ENCODE results near the gene GLIPR2.
"Not testable (repeated sequence)": the region's sequence is repeated elsewhere in the genome, so short reads cannot be mapped to it uniquely, and the experiment has no call there.

The GLIPR2 gene

DNA sequence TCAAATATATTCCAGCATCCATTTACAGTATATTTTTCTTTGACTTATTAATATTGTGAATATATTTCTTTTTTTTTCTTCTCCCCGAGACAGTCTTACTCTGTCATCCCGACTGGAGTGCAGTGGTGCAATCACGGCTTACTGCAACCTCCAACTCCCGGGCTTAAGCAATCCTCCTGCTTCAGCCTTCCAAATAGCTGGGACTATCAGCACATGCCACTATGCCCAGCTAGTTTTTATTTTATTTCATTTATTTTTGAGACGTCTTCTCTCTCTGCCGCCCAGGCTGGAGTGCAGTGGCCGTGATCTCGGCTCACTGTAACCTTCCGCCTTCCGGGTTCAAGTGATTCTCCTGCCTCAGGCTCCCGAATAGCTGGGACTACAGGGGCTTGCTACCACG is 7.4 kb upstream of the GLIPR2 start:
- in situ Hi-C loops (cut with MboI; ENCODE audit: low sequenced_read_pairs) = no loop called here
- no peak overlapping the region for H3K4me3 ChIP-seq
- no peaks in the 10 kb centered on the region for H3K4me1 ChIP-seq
- no peaks in the 10 kb centered on the region for H3K36me3 ChIP-seq (replicated peaks)
- no peaks in the 10 kb centered on the region for H3K9me3 ChIP-seq
- no peaks in the 10 kb centered on the region; the same call in 1 of the 2 replicates for H3K27me3 ChIP-seq (ENCODE audit: low read depth)
- no peak for DNase-seq (ENCODE audit: low spot score in 2 of 2)

DNA sequence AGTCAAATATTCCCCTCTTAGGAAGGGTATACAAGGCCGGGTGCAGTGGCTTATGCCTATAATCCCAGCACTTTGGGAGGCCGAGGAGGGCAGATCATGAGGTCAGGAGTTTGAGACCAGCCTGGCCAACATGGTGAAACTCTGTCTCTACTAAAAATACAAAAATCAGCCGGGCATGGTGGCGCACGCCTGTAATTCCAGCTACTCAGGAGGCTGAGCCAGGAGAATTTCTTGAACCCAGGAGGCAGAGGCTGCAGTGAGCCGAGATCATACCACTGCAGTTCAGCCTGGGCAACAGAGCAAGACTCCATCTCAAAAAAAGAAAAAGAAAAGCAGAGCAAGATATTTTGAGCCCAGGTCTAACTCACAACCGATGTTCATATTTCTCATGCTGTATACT is 4.9 kb upstream of the GLIPR2 start:
- in situ Hi-C loops (cut with MboI; ENCODE audit: low sequenced_read_pairs); H3K9me3 ChIP-seq; H3K36me3 ChIP-seq (replicated peaks); H3K27me3 ChIP-seq (ENCODE audit: low read depth); H3K4me3 ChIP-seq; DNase-seq (ENCODE audit: low spot score in 2 of 2): not testable (repeated sequence)
- H3K4me1 ChIP-seq = peaks cover 13% of the 10 kb centered on the region

DNA sequence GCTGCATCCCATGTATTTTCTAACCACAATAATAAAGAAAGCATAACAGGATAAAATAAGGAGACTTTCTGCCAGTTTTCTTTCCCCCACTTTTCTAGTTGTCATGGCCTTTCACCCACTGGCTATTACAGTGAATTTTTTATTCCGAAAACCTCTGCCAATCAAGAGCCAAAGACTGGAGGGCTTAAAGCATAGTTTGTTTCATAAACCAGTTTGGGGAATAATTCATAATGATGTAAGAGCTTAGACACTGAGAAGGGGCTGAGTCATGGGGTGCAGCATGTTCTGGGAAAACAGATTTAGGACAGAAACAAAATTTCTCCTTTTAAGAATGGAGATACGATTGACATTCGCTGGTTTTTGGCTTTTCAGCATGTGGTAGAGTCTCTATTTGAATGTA is 4.4 kb upstream of the GLIPR2 start:
- no peaks in the 10 kb centered on the region for H3K9me3 ChIP-seq
- no peaks in the 10 kb centered on the region for H3K36me3 ChIP-seq (replicated peaks)
- no peak overlapping the region for H3K4me3 ChIP-seq
- DNase-seq (ENCODE audit: low spot score in 2 of 2) = no peak
- in situ Hi-C loops (cut with MboI; ENCODE audit: low sequenced_read_pairs) = no loop called here
- no peaks in the 10 kb centered on the region; the same call in 1 of the 2 replicates for H3K27me3 ChIP-seq (ENCODE audit: low read depth)
- H3K4me1 ChIP-seq = peaks cover 14% of the 10 kb centered on the region

- peak; percentile 60 for DNase-seq (ENCODE audit: low spot score in 2 of 2)
- no peak overlapping the region for H3K4me3 ChIP-seq
- no peaks in the 10 kb centered on the region for H3K36me3 ChIP-seq (replicated peaks)
- no peaks in the 10 kb centered on the region for H3K27me3 ChIP-seq (ENCODE audit: low read depth)
- no peaks in the 10 kb centered on the region for H3K9me3 ChIP-seq
- in situ Hi-C loops (cut with MboI; ENCODE audit: low sequenced_read_pairs) = no loop called here
- H3K4me1 ChIP-seq = peaks cover 21% of the 10 kb centered on the region
Measured at GRCh38 chr9:36134761-36135505, 1.6 kb upstream of the GLIPR2 start.

GRCh38 chr9:36135741-36136271 is 727 bp upstream of the GLIPR2 start:
- no peaks in the 10 kb centered on the region for H3K9me3 ChIP-seq
- in situ Hi-C loops (cut with MboI; ENCODE audit: low sequenced_read_pairs) = no loop called here
- H3K4me1 ChIP-seq = peaks cover 21% of the 10 kb centered on the region
- H3K36me3 ChIP-seq (replicated peaks) = no peaks in the 10 kb centered on the region
- DNase-seq (ENCODE audit: low spot score in 2 of 2) = peak in 1 of 2 experiments; percentile 13
- H3K27me3 ChIP-seq (ENCODE audit: low read depth) = no peaks in the 10 kb centered on the region
- H3K4me3 ChIP-seq = peak overlapping the region; percentile 43

- in situ Hi-C loops (cut with MboI; ENCODE audit: low sequenced_read_pairs) = no loop called here
Measured at GRCh38 chr9:36136894-36137391, 410 bp downstream of the GLIPR2 start.

GRCh38 chr9:36137392-36138004 is 965 bp downstream of the GLIPR2 start:
- Histone ChIP-seq H3K4me3 (peak overlapping the region; percentile 43), H3K36me3 (replicated peaks) (no peaks in the 10 kb centered on the region), H3K27me3 (ENCODE audit: low read depth) (no peaks in the 10 kb centered on the region), H3K4me1 (peaks cover 21% of the 10 kb centered on the region), H3K9me3 (no peaks in the 10 kb centered on the region)
- DNase-seq (ENCODE audit: low spot score in 2 of 2) = peak in 1 of 2 experiments; percentile 13
- in situ Hi-C loops (cut with MboI; ENCODE audit: low sequenced_read_pairs) = no loop called here

More at GRCh38 chr9:36136894-36137391, 410 bp downstream of the GLIPR2 start:
- H3K4me1 ChIP-seq = peaks cover 21% of the 10 kb centered on the region
- H3K36me3 ChIP-seq (replicated peaks) = no peaks in the 10 kb centered on the region
- DNase-seq (ENCODE audit: low spot score in 2 of 2) = peak; percentile 30 to 48
- H3K9me3 ChIP-seq = no peaks in the 10 kb centered on the region
- no peaks in the 10 kb centered on the region for H3K27me3 ChIP-seq (ENCODE audit: low read depth)
- peak overlapping the region; percentile 43 for H3K4me3 ChIP-seq

GRCh38 chr9:36138496-36138895 is 2.0 kb downstream of the GLIPR2 start:
- Histone ChIP-seq H3K9me3 (no peaks in the 10 kb centered on the region), H3K36me3 (replicated peaks) (no peaks in the 10 kb centered on the region), H3K4me1 (peaks cover 21% of the 10 kb centered on the region), H3K27me3 (ENCODE audit: low read depth) (no peaks in the 10 kb centered on the region), H3K4me3 (no peak overlapping the region)
- no peak for DNase-seq (ENCODE audit: low spot score in 2 of 2)
- in situ Hi-C loops (cut with MboI; ENCODE audit: low sequenced_read_pairs) = no loop called here

DNA sequence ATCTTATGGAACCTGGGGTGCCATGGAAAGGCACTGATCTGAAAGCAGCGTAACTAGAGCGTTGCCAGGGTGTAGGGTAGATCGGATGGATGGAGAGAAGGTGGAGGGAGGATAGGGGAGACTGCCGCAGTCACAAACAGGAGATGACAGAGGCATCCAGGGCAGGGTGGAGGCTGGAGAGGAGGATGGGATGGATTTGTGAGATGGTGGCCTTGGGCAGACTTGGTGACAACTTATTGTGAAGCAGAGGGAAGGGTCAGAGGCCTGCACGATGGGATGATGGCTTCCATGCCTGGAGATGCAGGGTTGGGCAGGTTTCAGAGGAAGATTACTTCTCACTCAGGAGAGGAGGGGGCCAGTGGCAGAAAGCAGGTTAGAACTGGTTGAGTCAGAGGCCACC is 2.4 kb downstream of the GLIPR2 start:
- no peak overlapping the region for H3K4me3 ChIP-seq
- DNase-seq (ENCODE audit: low spot score in 2 of 2) = no peak
- H3K4me1 ChIP-seq = peaks cover 21% of the 10 kb centered on the region
- no peaks in the 10 kb centered on the region for H3K9me3 ChIP-seq
- H3K36me3 ChIP-seq (replicated peaks) = no peaks in the 10 kb centered on the region
- in situ Hi-C loops (cut with MboI; ENCODE audit: low sequenced_read_pairs) = no loop called here
- H3K27me3 ChIP-seq (ENCODE audit: low read depth) = no peaks in the 10 kb centered on the region

DNA sequence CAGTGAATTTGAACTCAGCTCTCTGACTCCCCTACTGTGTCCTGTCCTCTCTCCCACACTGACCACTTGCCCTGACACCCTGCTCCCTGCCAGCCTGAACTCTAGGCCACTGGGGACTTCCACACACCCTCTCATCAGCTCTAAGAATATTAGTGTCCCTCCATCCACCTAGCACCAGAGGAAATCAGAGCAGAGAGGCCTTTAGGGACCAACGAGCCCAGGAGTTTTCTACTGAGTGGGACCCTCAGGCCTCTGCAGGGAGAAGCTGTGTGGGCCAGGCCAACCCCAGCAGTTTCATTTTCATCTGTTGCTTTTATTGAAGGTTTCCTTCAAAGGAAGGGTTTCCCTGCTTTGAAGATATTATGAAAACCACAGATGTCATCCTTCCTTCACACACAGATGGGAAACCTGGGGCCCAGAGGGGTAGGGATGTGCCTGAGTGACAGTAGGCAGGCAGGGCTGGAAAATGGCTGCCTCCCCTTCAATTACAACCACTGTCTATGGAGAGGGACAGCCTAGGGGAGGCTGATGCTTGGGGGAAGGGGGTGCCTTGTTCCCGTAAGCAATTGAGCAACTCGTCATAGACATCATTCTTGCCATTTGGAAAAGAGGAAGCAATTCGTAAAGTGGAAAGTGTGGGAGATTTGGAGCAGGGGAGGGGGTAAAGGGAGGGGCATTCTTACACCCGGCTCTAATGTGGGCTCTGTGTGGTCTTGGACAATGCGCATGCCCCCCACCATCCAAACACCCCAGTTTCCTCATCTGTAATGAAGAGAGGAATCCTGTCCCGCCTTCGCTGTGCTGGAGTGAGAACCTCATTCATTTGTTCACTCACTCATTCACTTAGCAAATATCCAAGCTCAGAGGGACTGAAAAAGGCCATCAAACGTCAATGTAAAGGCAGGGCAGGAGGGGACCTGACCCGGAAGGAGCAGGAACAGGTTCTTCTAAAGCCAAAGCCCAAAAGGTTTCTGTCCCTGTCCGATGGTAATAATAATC is 3.9 kb downstream of the GLIPR2 start:
- in situ Hi-C loops (cut with MboI; ENCODE audit: low sequenced_read_pairs) = no loop called here
- Histone ChIP-seq H3K36me3 (replicated peaks) (no peaks in the 10 kb centered on the region), H3K4me3 (no peak overlapping the region), H3K4me1 (peaks cover 15% of the 10 kb centered on the region), H3K9me3 (no peaks in the 10 kb centered on the region), H3K27me3 (ENCODE audit: low read depth) (no peaks in the 10 kb centered on the region)
- no peak for DNase-seq (ENCODE audit: low spot score in 2 of 2)

DNA sequence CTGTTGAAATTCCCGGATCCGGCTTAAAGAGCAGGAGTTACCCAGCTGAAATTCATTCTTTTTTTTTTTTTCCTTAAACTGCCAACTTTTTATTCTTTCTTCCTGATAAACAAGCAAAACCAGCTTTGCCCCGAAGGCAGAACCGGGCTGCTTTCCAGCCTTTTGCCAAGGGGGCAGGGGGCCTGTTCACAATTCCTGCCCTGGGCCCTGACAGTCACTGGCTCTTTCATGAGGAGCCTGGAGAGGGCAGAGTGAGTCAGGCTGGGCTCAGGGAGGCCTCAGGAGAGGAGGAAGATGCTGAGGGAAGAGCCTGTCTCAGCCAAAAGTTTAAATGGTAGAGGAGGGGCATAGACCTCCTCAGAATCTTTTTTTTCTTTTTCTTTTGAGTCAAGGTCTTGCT is 4.8 kb downstream of the GLIPR2 start:
- Histone ChIP-seq H3K4me3 (no peak overlapping the region), H3K36me3 (replicated peaks) (no peaks in the 10 kb centered on the region), H3K9me3 (no peaks in the 10 kb centered on the region), H3K4me1 (peaks cover 8% of the 10 kb centered on the region), H3K27me3 (ENCODE audit: low read depth) (no peaks in the 10 kb centered on the region)
- in situ Hi-C loops (cut with MboI; ENCODE audit: low sequenced_read_pairs) = no loop called here
- DNase-seq (ENCODE audit: low spot score in 2 of 2) = no peak

DNA sequence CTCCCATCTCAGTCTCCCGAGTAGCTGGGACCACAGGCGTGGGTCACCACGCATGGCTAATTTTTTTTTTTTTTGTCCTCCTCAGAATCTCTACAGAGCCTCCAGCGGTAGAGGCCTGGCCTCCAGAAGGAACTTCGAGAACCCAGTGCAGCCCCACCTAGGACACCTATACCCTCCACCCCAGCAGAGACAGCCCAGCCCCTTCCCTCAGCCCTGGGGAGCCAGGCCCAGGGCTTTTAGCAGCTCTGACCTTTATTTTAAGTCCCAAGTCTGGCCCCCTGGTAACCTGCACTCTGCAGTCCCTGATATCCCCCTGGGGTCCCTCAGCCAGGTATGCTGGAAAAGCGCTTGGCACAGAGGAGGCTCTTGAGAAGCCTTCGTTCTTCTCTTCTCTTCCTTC is 5.2 kb downstream of the GLIPR2 start:
- Histone ChIP-seq H3K4me1 (peaks cover 8% of the 10 kb centered on the region), H3K36me3 (replicated peaks) (no peaks in the 10 kb centered on the region), H3K27me3 (ENCODE audit: low read depth) (no peaks in the 10 kb centered on the region), H3K9me3 (no peaks in the 10 kb centered on the region), H3K4me3 (no peak overlapping the region)
- no peak for DNase-seq (ENCODE audit: low spot score in 2 of 2)
- in situ Hi-C loops (cut with MboI; ENCODE audit: low sequenced_read_pairs) = no loop called here

DNA sequence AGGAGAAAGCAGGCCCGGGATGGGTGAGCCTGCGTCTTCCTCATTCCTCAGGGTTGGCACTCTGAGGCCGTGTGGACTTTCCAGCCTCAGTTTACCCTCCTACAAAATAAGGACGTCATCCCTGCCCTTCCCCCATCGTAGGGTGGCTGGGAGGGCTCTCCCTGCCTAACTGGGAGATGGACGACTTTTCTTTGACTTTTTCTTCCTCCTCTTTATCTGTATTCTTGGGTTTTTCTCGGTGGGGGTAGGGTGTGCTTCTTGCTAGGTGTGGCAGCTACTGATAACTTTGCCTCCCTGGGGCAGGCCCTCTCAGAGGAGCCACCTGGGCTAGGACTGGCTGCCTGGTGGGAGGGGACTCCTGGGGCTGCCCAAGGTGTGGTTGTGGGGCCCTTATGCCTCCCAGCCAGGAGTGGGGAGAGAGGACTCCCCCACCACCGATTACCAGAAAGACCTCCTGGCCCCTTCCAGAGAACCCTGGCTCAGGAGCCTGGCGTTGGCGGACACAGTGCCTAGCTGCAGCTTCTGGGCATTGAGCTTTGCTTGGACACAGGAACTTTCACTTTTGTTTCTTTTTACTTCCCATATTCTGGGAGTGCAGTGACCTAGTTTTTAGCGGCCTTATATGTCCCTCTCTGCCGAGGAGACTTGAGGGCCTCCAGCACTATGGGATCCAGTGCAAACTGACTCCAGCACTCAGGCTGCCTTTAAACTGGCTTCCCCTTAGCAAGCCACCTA is 6.1 kb downstream of the GLIPR2 start:
- H3K4me1 ChIP-seq = peaks cover under 1% of the 10 kb centered on the region; the same call in 1 of the 2 replicates
- H3K27me3 ChIP-seq (ENCODE audit: low read depth) = no peaks in the 10 kb centered on the region
- no peaks in the 10 kb centered on the region for H3K9me3 ChIP-seq
- H3K36me3 ChIP-seq (replicated peaks) = no peaks in the 10 kb centered on the region
- in situ Hi-C loops (cut with MboI; ENCODE audit: low sequenced_read_pairs) = no loop called here
- H3K4me3 ChIP-seq = no peak overlapping the region
- no peak for DNase-seq (ENCODE audit: low spot score in 2 of 2)

Measured in HAP-1 (cell line).